Measurements from ENCODE around the gene TAF11L8.
"Not testable (repeated sequence)": the region's sequence is repeated elsewhere in the genome, so short reads cannot be mapped to it uniquely, and the experiment has no call there.

The TAF11L8 gene

GRCh38 chr5:17590860-17591259 is at the start of gene TAF11L8:
TAF11L8 (minus strand) TSS chr5:17590960.
- DNase-seq = not testable (repeated sequence)

DNA sequence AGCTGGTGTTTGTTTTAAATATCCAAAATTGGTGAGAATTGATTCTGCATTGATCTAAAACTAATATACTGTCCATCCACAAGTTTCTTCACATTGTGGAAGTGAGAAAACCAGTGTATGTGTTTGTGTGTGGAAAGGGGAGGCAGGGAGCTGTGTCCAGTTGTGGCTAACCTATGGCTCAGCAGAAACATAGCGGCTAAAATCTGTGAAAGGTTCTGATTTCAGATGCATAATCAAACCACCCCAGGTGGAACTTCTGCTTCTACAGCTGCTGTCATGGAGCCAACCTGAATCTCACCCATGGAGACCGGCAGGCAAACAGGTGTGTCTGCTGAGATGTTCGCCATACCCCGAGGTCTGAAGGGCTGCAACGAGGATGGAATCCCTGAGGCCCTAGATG is 43.4 kb upstream of the TAF11L8 start, which contains the start of gene TAF11L14:
Gene TAF11L14, plus strand, starts transcription at position 301 of the 400 bp plus-strand sequence.
- no peak for DNase-seq

DNA sequence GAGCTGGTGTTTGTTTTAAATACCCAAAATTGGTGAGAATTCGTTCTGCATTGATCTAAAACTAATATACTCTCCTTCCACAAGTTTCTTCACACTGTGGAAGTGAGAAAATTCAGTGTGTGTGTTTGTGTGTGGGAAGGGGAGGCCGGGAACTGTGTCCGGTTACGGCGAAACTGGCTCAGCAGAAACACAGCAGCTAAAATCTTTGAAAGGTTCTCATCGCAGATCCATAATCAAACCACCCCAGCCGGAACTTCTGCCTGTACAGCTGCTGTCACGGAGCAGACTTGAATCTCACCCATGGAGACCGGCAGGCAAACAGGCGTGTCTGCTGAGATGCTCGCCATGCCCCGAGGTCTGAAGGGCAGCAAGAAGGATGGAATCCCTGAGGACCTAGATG is 41.0 kb upstream of the TAF11L8 start, which contains the start of gene TAF11L13:
Gene TAF11L13, plus strand, starts transcription at position 301 of the 400 bp plus-strand sequence.
- not testable (repeated sequence) for DNase-seq

DNA sequence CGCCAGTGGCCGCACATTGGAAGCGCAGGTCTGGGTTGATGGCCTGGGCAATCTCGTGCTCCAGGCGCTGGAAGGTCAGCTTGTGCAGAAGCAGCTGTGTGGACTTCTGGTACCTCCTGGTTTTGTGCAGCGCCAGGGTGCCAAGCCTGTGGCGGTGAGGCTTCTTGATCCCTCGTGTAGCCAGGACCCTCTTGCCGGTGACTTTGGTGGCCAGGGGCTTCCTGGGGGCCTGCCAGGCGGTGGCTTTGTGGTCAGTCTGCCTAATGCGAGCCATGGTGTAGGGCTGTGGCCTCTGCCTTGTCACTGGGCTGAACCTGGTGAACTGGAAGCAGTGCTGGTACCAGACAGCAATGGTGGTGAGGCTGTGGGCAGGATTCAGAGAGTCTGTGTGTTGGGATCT is 34.9 kb upstream of the TAF11L8 start:
- DNase-seq = no peak

- DNase-seq = no peak
Observed at GRCh38 chr5:17620627-17621026, 29.9 kb upstream of the TAF11L8 start.

DNA sequence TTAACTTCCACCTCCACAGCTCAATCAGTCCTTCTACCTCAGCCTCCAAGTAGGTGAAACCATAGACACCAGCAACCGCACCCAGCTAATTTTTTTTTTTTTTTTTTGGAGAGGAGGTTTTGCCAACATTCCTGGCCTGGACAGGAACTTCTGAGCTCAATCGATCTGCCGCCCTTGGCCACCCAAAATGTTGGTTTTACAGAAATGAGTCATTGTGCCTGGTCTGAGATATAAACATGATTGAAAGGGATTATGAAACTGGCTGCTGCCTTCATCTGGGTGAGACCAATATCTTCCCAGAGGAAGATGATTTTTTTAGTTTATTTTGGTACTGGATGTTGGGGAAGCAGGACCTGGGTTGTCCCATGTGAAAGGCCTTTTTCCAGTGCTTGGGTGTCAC is 28.6 kb upstream of the TAF11L8 start:
- DNase-seq = no peak

GRCh38 chr5:17614872-17615605 is 24.3 kb upstream of the TAF11L8 start:
- no peak for DNase-seq

DNA sequence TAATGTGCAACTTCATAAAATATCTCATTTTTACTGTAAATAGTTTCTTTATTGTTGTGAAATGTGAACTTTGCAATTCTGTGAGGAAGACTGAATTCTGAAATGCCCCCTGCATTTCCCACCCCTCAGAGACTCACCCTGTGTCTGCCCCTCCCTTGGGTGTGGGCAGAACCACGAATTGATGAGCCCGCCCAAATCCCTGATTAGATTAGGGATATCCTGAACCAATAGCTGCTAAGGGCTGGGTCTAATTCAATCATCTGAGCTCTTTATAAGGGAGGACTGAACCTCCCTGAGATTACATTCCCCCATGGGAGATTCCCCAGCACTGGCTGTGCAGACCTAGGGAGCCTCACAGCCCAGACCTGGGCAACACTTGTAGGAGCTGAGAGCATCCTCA is 19.3 kb upstream of the TAF11L8 start, which contains the start of gene TAF11L12:
Gene TAF11L12, plus strand, starts transcription at position 301 of the 400 bp plus-strand sequence.
- DNase-seq = not testable (repeated sequence)

DNA sequence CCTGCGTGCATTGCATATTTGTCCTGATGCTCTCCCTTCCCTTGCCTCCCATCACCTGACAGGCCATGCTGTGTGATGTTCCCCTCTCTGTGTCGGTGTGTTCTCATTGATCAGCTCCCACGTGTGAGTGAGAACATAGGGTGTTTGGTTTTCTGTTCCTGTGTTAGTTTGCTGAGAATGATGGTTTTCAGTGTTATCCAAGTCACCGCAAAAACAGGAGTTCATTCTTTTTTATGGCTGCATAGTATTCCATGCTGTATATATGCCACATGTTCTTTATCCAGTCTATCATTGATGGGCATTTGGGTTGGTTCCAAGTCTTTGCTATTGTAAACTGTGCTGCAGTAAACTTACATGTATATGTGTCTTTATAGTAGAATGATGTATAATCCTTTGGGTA is 16.7 kb upstream of the TAF11L8 start:
- DNase-seq = not testable (repeated sequence)

- DNase-seq = no peak
Observed at GRCh38 chr5:17604951-17605350, 14.2 kb upstream of the TAF11L8 start.

GRCh38 chr5:17603880-17604279 is 13.1 kb upstream of the TAF11L8 start, which contains the start of gene TAF11L11:
TAF11L11 (plus strand) TSS chr5:17604183.
- DNase-seq = not testable (repeated sequence)

- DNase-seq = not testable (repeated sequence)
Observed at GRCh38 chr5:17597728-17598127, 7.0 kb upstream of the TAF11L8 start, which contains the start of gene TAF11L10. TAF11L10 (minus strand) TSS chr5:17597828.

DNA sequence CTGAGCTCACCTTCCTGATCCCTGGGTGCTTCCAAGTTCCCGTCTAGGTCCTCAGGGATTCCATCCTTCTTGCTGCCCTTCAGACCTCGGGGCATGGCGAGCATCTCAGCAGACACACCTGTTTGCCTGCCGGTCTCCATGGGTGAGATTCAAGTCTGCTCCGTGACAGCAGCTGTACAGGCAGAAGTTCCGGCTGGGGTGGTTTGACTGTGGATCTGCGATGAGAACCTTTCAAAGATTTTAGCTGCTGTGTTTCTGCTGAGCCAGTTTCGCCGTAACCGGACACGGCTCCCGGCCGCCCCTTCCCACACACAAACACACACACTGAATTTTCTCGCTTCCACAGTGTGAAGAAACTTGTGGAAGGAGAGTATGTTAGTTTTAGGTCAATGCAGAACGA is 3.5 kb upstream of the TAF11L8 start, which contains the start of gene TAF11L9:
Gene TAF11L9, minus strand, starts transcription at position 140 of the 400 bp plus-strand sequence.
- DNase-seq = not testable (repeated sequence)

DNA sequence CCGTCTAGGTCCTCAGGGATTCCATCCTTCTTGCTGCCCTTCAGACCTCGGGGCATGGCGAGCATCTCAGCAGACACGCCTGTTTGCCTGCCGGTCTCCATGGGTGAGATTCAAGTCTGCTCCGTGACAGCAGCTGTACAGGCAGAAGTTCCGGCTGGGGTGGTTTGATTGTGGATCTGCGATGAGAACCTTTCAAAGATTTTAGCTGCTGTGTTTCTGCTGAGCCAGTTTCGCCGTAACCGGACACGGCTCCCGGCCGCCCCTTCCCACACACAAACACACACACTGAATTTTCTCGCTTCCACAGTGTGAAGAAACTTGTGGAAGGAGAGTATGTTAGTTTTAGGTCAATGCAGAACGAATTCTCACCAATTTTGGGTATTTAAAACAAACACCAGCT is 5.1 kb downstream of the TAF11L8 start, which contains the start of gene TAF11L7:
Gene TAF11L7, minus strand, starts transcription at position 101 of the 400 bp plus-strand sequence.
- DNase-seq = not testable (repeated sequence)

Measured in fibroblast of upper back skin (primary cell).